AG04450 (cell line): ENCODE results near the gene RELN. TPM values are rescaled to one million over a fixed set of nuclear protein-coding genes. Genes with fewer than 3 reads are reported as not detected.

Source experiments
- CTCF ChIA-PET: fragments of 300-600, 350-600 bp; formaldehyde crosslinking; extraction: SDS; loops from one replicate; lab custom pipeline; 2022; ENCODE audit warnings: antibody characterized with exemption, inconsistent platforms; lab: Charles Lee
- POLR2A ChIA-PET: fragments of 350-600 bp; formaldehyde crosslinking; extraction: SDS; loops from one replicate; lab custom pipeline; 2021; ENCODE audit warnings: antibody characterized with exemption, inconsistent platforms; lab: Yijun Ruan, JAX
- DNase-seq: peaks from one replicate; pipeline ENCODE4 v3.0.0-alpha.2; 2011; ENCODE audit warnings: low read depth, low spot score
- H3K27ac ChIP-seq: one replicate; pipeline ENCODE4 v1.5.1; 2012; ENCODE audit warnings: low read depth, low read length, control low read depth
- H3K27me3 ChIP-seq: one replicate; pipeline ENCODE4 v1.6.0; 2012; ENCODE audit warnings: low read length; ENCODE audit not compliant: control insufficient read depth, insufficient read depth
- H3K4me3 ChIP-seq: 2 replicates; pipeline ENCODE4 v1.5.1; 2011; ENCODE audit warnings: mild to moderate bottlenecking, low read depth, low read length, control low read depth
- H3K9me3 ChIP-seq: 2 replicates; pipeline ENCODE4 v1.5.1; 2012; ENCODE audit warnings: low read length; ENCODE audit not compliant: control insufficient read depth, insufficient read depth
- polyA plus RNA-seq: library from polyadenylated mRNA; depleted of rRNA; stranded (reverse); fragments of >200 nt; gene quantifications from 2 replicates; pipeline ENCODE4 v1.2.3, GENCODE V29; 2011
- TF ChIP-seq, protein P1 (sequence below): IDR thresholded peaks from 2 replicates; pipeline ENCODE4 v1.5.1; 2011; ENCODE audit warnings: low read depth, low read length, control low read depth, inconsistent platforms

The RELN gene
- polyA plus RNA-seq, 1 experiment, result 7.6 TPM

DNA sequence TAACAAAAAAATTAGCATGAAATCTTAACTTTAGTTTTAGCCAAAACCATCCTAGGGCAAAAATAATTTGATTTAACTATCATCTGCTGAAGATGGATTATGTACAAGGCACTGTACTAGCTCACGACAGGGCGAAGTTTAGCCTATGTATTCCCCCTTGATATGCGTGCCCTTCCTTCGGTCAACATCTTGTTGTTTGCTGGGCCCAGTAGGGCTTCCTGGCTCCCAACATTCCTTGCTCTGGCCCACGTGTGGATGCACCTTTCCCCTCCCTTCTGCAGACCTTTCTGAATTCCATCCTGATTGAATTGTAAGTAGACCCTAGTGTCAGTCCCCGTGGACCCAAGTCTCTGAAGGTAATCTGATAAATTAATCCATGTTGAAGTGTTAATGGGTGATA, 212.0 kb downstream of the RELN start:
- CTCF ChIA-PET, result no interaction called here
- POLR2A ChIA-PET, result no interaction called here

DNA sequence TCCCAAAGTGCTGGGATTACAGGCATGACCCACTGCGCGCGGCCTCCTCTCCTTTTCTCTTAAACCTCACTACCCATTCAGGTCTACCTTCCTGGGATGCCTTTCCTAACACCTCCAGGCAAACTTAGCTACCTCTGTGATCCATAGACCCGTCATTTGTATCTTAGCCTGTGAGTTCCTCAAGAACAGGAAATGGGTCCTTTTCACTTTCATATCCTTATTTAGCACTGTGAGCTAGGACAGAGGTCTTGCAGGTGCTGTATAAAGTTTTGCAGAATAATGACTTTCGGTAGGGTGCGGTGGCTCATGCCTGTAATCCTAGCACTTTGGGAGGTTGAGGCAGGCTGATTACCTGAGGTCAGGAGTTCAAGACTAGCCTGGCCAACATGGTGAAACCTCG, 215.7 kb downstream of the RELN start:
- TF ChIP-seq, protein P1, sequence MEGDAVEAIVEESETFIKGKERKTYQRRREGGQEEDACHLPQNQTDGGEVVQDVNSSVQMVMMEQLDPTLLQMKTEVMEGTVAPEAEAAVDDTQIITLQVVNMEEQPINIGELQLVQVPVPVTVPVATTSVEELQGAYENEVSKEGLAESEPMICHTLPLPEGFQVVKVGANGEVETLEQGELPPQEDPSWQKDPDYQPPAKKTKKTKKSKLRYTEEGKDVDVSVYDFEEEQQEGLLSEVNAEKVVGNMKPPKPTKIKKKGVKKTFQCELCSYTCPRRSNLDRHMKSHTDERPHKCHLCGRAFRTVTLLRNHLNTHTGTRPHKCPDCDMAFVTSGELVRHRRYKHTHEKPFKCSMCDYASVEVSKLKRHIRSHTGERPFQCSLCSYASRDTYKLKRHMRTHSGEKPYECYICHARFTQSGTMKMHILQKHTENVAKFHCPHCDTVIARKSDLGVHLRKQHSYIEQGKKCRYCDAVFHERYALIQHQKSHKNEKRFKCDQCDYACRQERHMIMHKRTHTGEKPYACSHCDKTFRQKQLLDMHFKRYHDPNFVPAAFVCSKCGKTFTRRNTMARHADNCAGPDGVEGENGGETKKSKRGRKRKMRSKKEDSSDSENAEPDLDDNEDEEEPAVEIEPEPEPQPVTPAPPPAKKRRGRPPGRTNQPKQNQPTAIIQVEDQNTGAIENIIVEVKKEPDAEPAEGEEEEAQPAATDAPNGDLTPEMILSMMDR, result no peak
- ChIA-PET CTCF (no interaction called here), POLR2A (no interaction called here)
- no peak overlapping the region for H3K4me3 ChIP-seq
- no peak for DNase-seq
- H3K27me3 ChIP-seq, result no peaks in the 10 kb centered on the region
- no peak overlapping the region for H3K27ac ChIP-seq
- H3K9me3 ChIP-seq, result no peaks in the 10 kb centered on the region

More for the DNA sequence above, 212.0 kb downstream of the RELN start:
- Histone ChIP-seq H3K27me3 (no peaks in the 10 kb centered on the region), H3K9me3 (no peaks in the 10 kb centered on the region), H3K4me3 (no peak overlapping the region), H3K27ac (no peak overlapping the region)
- no peak for DNase-seq
- TF ChIP-seq, protein P1, result no peak

DNA sequence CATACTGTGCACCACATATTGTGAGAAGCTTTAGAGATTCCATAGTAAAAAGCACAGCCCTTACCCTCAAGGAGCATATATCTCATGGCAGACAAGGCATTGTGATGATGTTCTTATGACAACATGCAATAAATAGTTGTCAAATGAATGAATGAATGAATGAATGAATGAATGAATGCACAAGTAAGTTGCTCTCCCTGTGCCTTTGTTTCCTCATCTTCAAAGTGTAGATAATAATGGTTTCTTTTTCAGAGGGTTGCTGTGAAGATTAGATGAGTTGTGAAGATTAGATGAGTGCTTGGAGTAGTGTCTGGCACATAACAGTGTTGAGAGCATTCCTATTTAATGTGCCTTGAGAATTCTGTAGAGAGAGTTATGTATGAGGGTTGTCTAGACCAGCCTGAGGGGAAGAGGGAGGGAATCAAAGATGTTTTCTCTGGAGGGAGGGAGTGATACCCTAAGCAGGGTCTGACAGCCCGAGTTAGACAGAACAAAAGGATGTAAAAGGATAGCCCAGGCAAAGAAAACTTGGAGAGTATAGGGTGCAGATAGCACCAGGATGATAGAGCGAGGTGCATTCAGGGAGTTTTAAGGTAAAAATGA, 217.2 kb downstream of the RELN start:
- H3K9me3 ChIP-seq, result no peaks in the 10 kb centered on the region
- H3K4me3 ChIP-seq, result no peak overlapping the region
- no peak for DNase-seq
- TF ChIP-seq, protein P1, result no peak
- CTCF ChIA-PET, result no interaction called here
- H3K27me3 ChIP-seq, result no peaks in the 10 kb centered on the region
- H3K27ac ChIP-seq, result no peak overlapping the region
- POLR2A ChIA-PET, result no interaction called here

DNA sequence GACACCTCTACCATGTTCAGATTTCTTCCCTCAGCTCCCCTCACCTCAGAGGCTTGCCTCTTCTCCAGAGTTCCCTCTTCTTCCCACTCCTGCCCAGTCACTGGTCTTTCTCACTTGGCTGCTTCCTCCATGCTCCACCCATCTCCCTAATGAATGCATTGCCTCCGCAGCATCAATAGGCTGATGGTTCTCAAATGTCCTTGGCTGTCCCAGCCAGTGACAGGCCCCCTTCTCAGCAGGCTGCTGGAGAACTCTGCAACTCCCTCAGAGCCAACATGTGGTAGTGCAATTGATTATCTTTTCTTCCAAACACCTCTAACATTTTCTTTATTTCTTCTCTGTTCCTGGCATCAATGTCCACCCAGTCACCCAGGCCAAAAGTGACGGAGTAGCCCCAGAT, 218.2 kb downstream of the RELN start:
- ChIA-PET POLR2A (no interaction called here), CTCF (no interaction called here)
- no peak overlapping the region for H3K27ac ChIP-seq
- no peak for DNase-seq
- H3K27me3 ChIP-seq, result no peaks in the 10 kb centered on the region
- no peaks in the 10 kb centered on the region for H3K9me3 ChIP-seq
- no peak overlapping the region for H3K4me3 ChIP-seq
- TF ChIP-seq, protein P1, result no peak

DNA sequence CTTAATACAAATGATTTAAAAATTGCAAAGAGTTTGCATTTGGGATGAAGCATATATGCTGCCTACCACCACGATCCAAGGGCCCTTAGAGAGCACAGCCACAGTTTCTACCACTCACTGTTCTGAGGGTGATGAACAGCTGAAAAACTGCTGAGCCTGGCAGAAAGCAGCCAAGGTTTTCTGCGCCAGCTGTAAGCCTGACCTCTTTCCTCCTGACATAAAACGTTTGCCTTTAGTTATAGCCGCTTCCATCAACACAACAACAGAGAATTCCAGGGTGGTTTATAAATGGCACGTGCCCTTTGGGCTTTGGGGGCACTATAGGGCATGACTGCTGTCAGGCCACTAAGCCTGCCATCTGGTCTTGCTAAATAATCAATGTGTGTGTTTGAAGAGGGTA, 222.8 kb downstream of the RELN start:
- Histone ChIP-seq H3K9me3 (no peaks in the 10 kb centered on the region), H3K27me3 (no peaks in the 10 kb centered on the region), H3K27ac (no peak overlapping the region), H3K4me3 (no peak overlapping the region)
- no peak for DNase-seq
- CTCF ChIA-PET, result no interaction called here
- TF ChIP-seq, protein P1, result no peak
- POLR2A ChIA-PET, result no interaction called here
